Esophagus (tissue), 2 donors: ENCODE results near the gene PCED1A. TPM values are rescaled to one million over a fixed set of nuclear protein-coding genes. Genes with fewer than 3 reads are reported as not detected.

Source experiments
- H3K27ac ChIP-seq, 2 donors: one replicate each; pipeline ENCODE4 v1.5.1; 2013; ENCODE audit warnings: low read depth in 2 of 2, mild to moderate bottlenecking in 2 of 2, inconsistent platforms in 1 of 2, low read length in 1 of 2, moderate library complexity in 1 of 2
- H3K27me3 ChIP-seq, 2 donors: one replicate each; pipeline ENCODE4 v1.6.1; 2013; ENCODE audit warnings: low read length in 2 of 2, control low read depth in 1 of 2, mild to moderate bottlenecking in 1 of 2; ENCODE audit not compliant: insufficient read depth in 2 of 2, control insufficient read depth in 1 of 2
- H3K36me3 ChIP-seq, 2 donors: one replicate each; pipeline ENCODE4 v1.6.1; 2013; ENCODE audit warnings: low read length in 1 of 2; ENCODE audit not compliant: control insufficient read depth in 2 of 2, insufficient read depth in 2 of 2
- H3K4me1 ChIP-seq, 2 donors: one replicate each; pipeline ENCODE4 v1.6.1; 2013; ENCODE audit warnings: low read length in 1 of 2; ENCODE audit not compliant: control insufficient read depth in 2 of 2, insufficient read depth in 2 of 2
- H3K4me3 ChIP-seq, 2 donors: one replicate each; pipeline ENCODE4 v1.5.1; 2013; ENCODE audit warnings: low read length in 2 of 2, mild to moderate bottlenecking in 2 of 2, low read depth in 1 of 2, moderate library complexity in 1 of 2
- H3K9me3 ChIP-seq, 2 donors: one replicate each; pipeline ENCODE4 v1.6.1; 2013; ENCODE audit warnings: mild to moderate bottlenecking in 2 of 2, low read depth in 1 of 2, low read length in 1 of 2, moderate library complexity in 1 of 2; ENCODE audit not compliant: control insufficient read depth in 2 of 2, insufficient read depth in 1 of 2
- WGBS, 2 donors: extraction: QIAGEN DNeasy Blood & Tissue Kit; methylation state at CpG; one replicate each; pipeline ENCODE4 v1.1.7; 2013; 5-methylcytosine and 5-hydroxymethylcytosine counted together
- polyA plus RNA-seq, 2 donors: library from polyadenylated mRNA; stranded (reverse); fragments of 200-250 nt; gene quantifications; one replicate each; pipeline ENCODE4 v1.2.3, GENCODE V29; 2013
- donor health status: healthy with polysubstance abuse.
- donor health status: Bipolar disorder and iron deficiency.

Gene PCED1A
- polyA plus RNA-seq, 2 donors: 18.0 to 49.3 TPM

GRCh38 chr20:2866236-2866635 is 25.8 kb upstream of the PCED1A start:
- H3K4me3 ChIP-seq: no peak overlapping the region
- H3K36me3 ChIP-seq: peaks cover 6 to 47% of the 10 kb centered on the region in 2 donors
- H3K4me1 ChIP-seq: peaks cover 2 to 3% of the 10 kb centered on the region in 2 donors
- WGBS, 2 donors: 78 to 87% methylated on average over 11 of the region's 11 CpGs
- H3K27ac ChIP-seq: no peak overlapping the region
- H3K9me3 ChIP-seq: peaks cover 0 to 2% of the 10 kb centered on the region in 2 donors
- no peaks in the 10 kb centered on the region for H3K27me3 ChIP-seq

- no peaks in the 10 kb centered on the region for H3K27me3 ChIP-seq
- WGBS, 2 donors: 83 to 92% methylated on average over 3 of the region's 3 CpGs
- peaks cover 0 to 2% of the 10 kb centered on the region in 2 donors for H3K9me3 ChIP-seq
- peaks cover 6 to 53% of the 10 kb centered on the region in 2 donors for H3K36me3 ChIP-seq
- peaks cover 0 to 2% of the 10 kb centered on the region in 2 donors for H3K4me1 ChIP-seq
- no peak overlapping the region for H3K4me3 ChIP-seq
- H3K27ac ChIP-seq: no peak overlapping the region
Measured at GRCh38 chr20:2865630-2866029, 25.2 kb upstream of the PCED1A start.

GRCh38 chr20:2865101-2865500 is 24.6 kb upstream of the PCED1A start:
- Histone ChIP-seq H3K36me3 (peaks cover 11 to 54% of the 10 kb centered on the region in 2 donors), H3K4me1 (peaks cover 0 to 2% of the 10 kb centered on the region in 2 donors), H3K27ac (no peak overlapping the region), H3K4me3 (no peak overlapping the region), H3K27me3 (no peaks in the 10 kb centered on the region), H3K9me3 (peaks cover 0 to 2% of the 10 kb centered on the region in 2 donors)
- 93% methylated on average over 10 of the region's 10 CpGs for WGBS, 2 donors

GRCh38 chr20:2864626-2865025 is 24.2 kb upstream of the PCED1A start:
- H3K36me3 ChIP-seq: peaks cover 11 to 54% of the 10 kb centered on the region in 2 donors
- peaks cover 0 to 2% of the 10 kb centered on the region in 2 donors for H3K9me3 ChIP-seq
- H3K4me3 ChIP-seq: no peak overlapping the region
- no peak overlapping the region for H3K27ac ChIP-seq
- WGBS, 2 donors: 96 to 97% methylated on average over 12 of the region's 12 CpGs
- H3K4me1 ChIP-seq: peaks cover 0 to 2% of the 10 kb centered on the region in 2 donors
- H3K27me3 ChIP-seq: no peaks in the 10 kb centered on the region

GRCh38 chr20:2859330-2860121 is 19.1 kb upstream of the PCED1A start:
- no peaks in the 10 kb centered on the region for H3K27me3 ChIP-seq
- no peak overlapping the region for H3K4me3 ChIP-seq
- H3K4me1 ChIP-seq: no peaks in the 10 kb centered on the region
- WGBS, 2 donors: 86 to 94% methylated on average over 4 of the region's 4 CpGs
- no peak overlapping the region for H3K27ac ChIP-seq
- H3K9me3 ChIP-seq: no peaks in the 10 kb centered on the region
- H3K36me3 ChIP-seq: peaks cover 5 to 34% of the 10 kb centered on the region in 2 donors

GRCh38 chr20:2858591-2858990 is 18.1 kb upstream of the PCED1A start:
- Histone ChIP-seq H3K36me3 (peaks cover 5 to 26% of the 10 kb centered on the region in 2 donors), H3K27me3 (no peaks in the 10 kb centered on the region), H3K27ac (no peak overlapping the region), H3K9me3 (no peaks in the 10 kb centered on the region), H3K4me1 (no peaks in the 10 kb centered on the region), H3K4me3 (no peak overlapping the region)
- 86 to 89% methylated on average over 2 of the region's 2 CpGs for WGBS, 2 donors

- Histone ChIP-seq H3K9me3 (no peaks in the 10 kb centered on the region), H3K4me1 (peaks cover 2 to 3% of the 10 kb centered on the region in 2 donors), H3K27ac (no peak overlapping the region), H3K27me3 (no peaks in the 10 kb centered on the region), H3K36me3 (no peaks in the 10 kb centered on the region), H3K4me3 (no peak overlapping the region)
- 89 to 90% methylated on average over 10 of the region's 10 CpGs for WGBS, 2 donors
Measured at GRCh38 chr20:2851086-2851485, 10.6 kb upstream of the PCED1A start.

GRCh38 chr20:2849529-2849928 is 9.1 kb upstream of the PCED1A start:
- Histone ChIP-seq H3K9me3 (no peaks in the 10 kb centered on the region), H3K4me3 (no peak overlapping the region), H3K27ac (no peak overlapping the region), H3K4me1 (peaks cover 2 to 3% of the 10 kb centered on the region in 2 donors), H3K36me3 (no peaks in the 10 kb centered on the region), H3K27me3 (no peaks in the 10 kb centered on the region)
- WGBS, 2 donors: 78 to 82% methylated on average over 4 of the region's 4 CpGs

GRCh38 chr20:2847802-2848201 is 7.3 kb upstream of the PCED1A start:
- H3K27ac ChIP-seq: no peak overlapping the region
- no peak overlapping the region for H3K4me3 ChIP-seq
- H3K27me3 ChIP-seq: no peaks in the 10 kb centered on the region
- peaks cover 2 to 3% of the 10 kb centered on the region in 2 donors for H3K4me1 ChIP-seq
- H3K36me3 ChIP-seq: no peaks in the 10 kb centered on the region
- WGBS, 2 donors: 94 to 95% methylated on average over 4 of the region's 4 CpGs
- H3K9me3 ChIP-seq: no peaks in the 10 kb centered on the region

GRCh38 chr20:2846698-2847097 is 6.2 kb upstream of the PCED1A start:
- 86 to 88% methylated on average over 5 of the region's 5 CpGs for WGBS, 2 donors
- no peak overlapping the region for H3K27ac ChIP-seq
- H3K4me1 ChIP-seq: peaks cover 0 to 2% of the 10 kb centered on the region in 2 donors
- H3K4me3 ChIP-seq: no peak overlapping the region
- no peaks in the 10 kb centered on the region for H3K9me3 ChIP-seq
- H3K27me3 ChIP-seq: no peaks in the 10 kb centered on the region
- no peaks in the 10 kb centered on the region for H3K36me3 ChIP-seq
